Thyroid gland (tissue), 4 donors: ENCODE measurements around the gene TLR7. TPM values are rescaled to one million over a fixed set of nuclear protein-coding genes. Genes with fewer than 3 reads are reported as not detected.

Experiments used
- DNase-seq, 2 donors: peaks; one replicate each; pipeline ENCODE4 v3.0.0-alpha.2; 2019
- H3K27ac ChIP-seq, 3 donors: fragments of 200-600 bp; sonication (generic); 1 replicate in 2 of 3; 2 replicates in 1 of 3; pipeline ENCODE4 v1.5.1; 2016 to 2019; ENCODE audit warnings: mild to moderate bottlenecking in 1 of 3, moderate library complexity in 1 of 3
- H3K27me3 ChIP-seq: fragments of 200-600 bp; sonication (generic); one replicate; pipeline ENCODE4 v1.5.1; 2019
- H3K36me3 ChIP-seq, 2 donors: fragments of 200-600 bp; sonication (generic); one replicate each; pipeline ENCODE4 v1.5.1; 2016 to 2019
- H3K4me1 ChIP-seq, 2 donors: fragments of 200-600 bp; sonication (generic); one replicate each; pipeline ENCODE4 v1.5.1; 2017 to 2019
- H3K4me3 ChIP-seq, 3 donors: fragments of 200-600 bp; sonication (generic); replicated peaks in 1 of 3; 1 replicate in 2 of 3; 2 replicates in 1 of 3; pipeline ENCODE4 v1.5.1; 2016; ENCODE audit warnings: mild to moderate bottlenecking in 1 of 3
- H3K9me3 ChIP-seq: fragments of 200-600 bp; sonication (generic); one replicate; pipeline ENCODE4 v1.5.1; 2017
- POLR2A ChIP-seq, 2 donors: fragments of 450-650 bp; IDR thresholded peaks; one replicate each; pipeline ENCODE4 v1.6.1; 2017; ENCODE audit warnings: antibody characterized with exemption in 2 of 2, mild to moderate bottlenecking in 2 of 2, moderate library complexity in 1 of 2
- WGBS, 2 donors: methylation state at CpG; one replicate each; pipeline ENCODE4 v1.1.5; 2017; 5-methylcytosine and 5-hydroxymethylcytosine counted together
- intact Hi-C: fragments of 100-400 bp; cut with DNase I; formaldehyde crosslinking; loops from one replicate; pipeline ENCODE4 v1.15.1; 2023
- total RNA-seq, 4 donors: library from RNA; depleted of rRNA; stranded (reverse); fragments of >200 nt; gene quantifications; one replicate each; pipeline ENCODE4 v1.2.3, GENCODE V29; 2016
- TF ChIP-seq, protein P1 (sequence below), 6 experiments: fragments of 200-600 bp in 3 of 6; fragments of 450-650 bp in 3 of 6; sonication (generic) in 3 of 6; IDR thresholded peaks; one replicate each; pipeline ENCODE4 v1.5.1; 2016 to 2019; ENCODE audit warnings: antibody characterized with exemption in 6 of 6, mild to moderate bottlenecking in 2 of 6, inconsistent platforms in 1 of 6, moderate library complexity in 1 of 6

The TLR7 gene
- total RNA-seq, 4 donors from 2014 or later: 0.54 to 0.67 (median 0.60) TPM

- H3K9me3 ChIP-seq: no peaks in the 10 kb centered on the region
- intact Hi-C loops: no loop called here
These were observed 10.5 kb downstream of the TLR7 start for GRCh38 chrX:12877386-12877785.

DNA sequence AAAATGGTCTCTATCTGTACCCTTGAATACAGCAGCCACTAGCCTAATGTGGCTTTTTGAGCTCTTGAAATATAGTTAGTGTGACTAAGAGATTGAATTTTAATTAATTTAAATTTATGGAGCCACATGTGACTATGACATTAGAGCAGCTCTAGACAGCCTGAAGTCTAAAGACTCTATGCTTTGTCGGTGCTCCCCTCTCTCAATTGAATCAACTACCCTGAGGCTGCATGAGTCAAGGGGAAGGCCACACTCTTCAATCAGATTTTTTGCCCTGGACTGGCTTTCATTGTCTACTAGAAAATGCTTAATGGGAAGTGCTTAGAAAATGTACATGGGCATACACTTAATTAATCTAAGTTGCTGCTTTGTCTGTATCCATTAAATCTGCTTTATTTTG lies 11.7 kb downstream of the TLR7 start:
- DNase-seq: no peak
- Histone ChIP-seq H3K9me3 (no peaks in the 10 kb centered on the region), H3K4me1 (no peaks in the 10 kb centered on the region), H3K36me3 (no peaks in the 10 kb centered on the region), H3K27me3 (no peaks in the 10 kb centered on the region), H3K27ac (no peak overlapping the region), H3K4me3 (no peak overlapping the region)
- WGBS, 2 donors: 86 to 88% methylated on average over 1 of the region's 1 CpG
- intact Hi-C loops: no loop called here
- TF ChIP-seq POLR2A (IDR thresholded peaks at IDR 0.05): no peak
- TF ChIP-seq, protein P1, sequence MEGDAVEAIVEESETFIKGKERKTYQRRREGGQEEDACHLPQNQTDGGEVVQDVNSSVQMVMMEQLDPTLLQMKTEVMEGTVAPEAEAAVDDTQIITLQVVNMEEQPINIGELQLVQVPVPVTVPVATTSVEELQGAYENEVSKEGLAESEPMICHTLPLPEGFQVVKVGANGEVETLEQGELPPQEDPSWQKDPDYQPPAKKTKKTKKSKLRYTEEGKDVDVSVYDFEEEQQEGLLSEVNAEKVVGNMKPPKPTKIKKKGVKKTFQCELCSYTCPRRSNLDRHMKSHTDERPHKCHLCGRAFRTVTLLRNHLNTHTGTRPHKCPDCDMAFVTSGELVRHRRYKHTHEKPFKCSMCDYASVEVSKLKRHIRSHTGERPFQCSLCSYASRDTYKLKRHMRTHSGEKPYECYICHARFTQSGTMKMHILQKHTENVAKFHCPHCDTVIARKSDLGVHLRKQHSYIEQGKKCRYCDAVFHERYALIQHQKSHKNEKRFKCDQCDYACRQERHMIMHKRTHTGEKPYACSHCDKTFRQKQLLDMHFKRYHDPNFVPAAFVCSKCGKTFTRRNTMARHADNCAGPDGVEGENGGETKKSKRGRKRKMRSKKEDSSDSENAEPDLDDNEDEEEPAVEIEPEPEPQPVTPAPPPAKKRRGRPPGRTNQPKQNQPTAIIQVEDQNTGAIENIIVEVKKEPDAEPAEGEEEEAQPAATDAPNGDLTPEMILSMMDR (IDR thresholded peaks at IDR 0.05): no peak

More at GRCh38 chrX:12877386-12877785, 10.5 kb downstream of the TLR7 start:
- H3K4me1 ChIP-seq: no peaks in the 10 kb centered on the region
- no peak overlapping the region for H3K4me3 ChIP-seq
- H3K36me3 ChIP-seq: no peaks in the 10 kb centered on the region
- no peaks in the 10 kb centered on the region for H3K27me3 ChIP-seq
- 15 to 35% methylated on average over 6 to 8 of the region's 8 CpGs for WGBS, 2 donors
- no peak overlapping the region for H3K27ac ChIP-seq
- no peak for TF ChIP-seq POLR2A (IDR thresholded peaks at IDR 0.05)
- TF ChIP-seq, protein P1 (IDR thresholded peaks at IDR 0.05): no peak
- no peak for DNase-seq

DNA sequence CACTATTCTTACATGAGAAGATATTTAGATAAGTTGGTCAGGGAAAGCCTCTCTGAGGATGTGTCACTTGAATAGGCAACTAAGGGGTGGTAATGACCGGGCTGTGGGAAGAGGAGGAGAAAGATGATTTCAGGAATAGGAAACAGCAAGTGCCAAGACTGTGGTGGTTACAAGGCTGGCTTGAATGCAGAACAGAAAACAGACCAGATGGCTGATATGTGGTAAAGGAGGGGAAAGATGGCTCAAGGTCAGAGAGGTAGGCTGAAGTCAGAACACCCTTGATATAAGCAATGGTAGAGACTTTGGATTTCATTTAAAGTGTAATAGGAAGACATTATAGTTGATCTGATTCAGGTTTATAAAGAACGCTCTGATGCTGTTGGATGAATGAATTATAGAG lies 15.0 kb downstream of the TLR7 start:
- H3K36me3 ChIP-seq: no peaks in the 10 kb centered on the region
- no peak overlapping the region for H3K27ac ChIP-seq
- DNase-seq: no peak
- 84 to 88% methylated on average over 2 of the region's 2 CpGs for WGBS, 2 donors
- H3K4me1 ChIP-seq: no peaks in the 10 kb centered on the region
- H3K4me3 ChIP-seq: no peak overlapping the region
- intact Hi-C loops: no loop called here
- no peaks in the 10 kb centered on the region for H3K27me3 ChIP-seq
- H3K9me3 ChIP-seq: no peaks in the 10 kb centered on the region
- TF ChIP-seq, protein P1 (IDR thresholded peaks at IDR 0.05): no peak
- TF ChIP-seq POLR2A (IDR thresholded peaks at IDR 0.05): no peak

DNA sequence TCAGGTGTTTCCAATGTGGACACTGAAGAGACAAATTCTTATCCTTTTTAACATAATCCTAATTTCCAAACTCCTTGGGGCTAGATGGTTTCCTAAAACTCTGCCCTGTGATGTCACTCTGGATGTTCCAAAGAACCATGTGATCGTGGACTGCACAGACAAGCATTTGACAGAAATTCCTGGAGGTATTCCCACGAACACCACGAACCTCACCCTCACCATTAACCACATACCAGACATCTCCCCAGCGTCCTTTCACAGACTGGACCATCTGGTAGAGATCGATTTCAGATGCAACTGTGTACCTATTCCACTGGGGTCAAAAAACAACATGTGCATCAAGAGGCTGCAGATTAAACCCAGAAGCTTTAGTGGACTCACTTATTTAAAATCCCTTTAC lies 18.6 kb downstream of the TLR7 start:
- no peaks in the 10 kb centered on the region for H3K36me3 ChIP-seq
- H3K4me1 ChIP-seq: no peaks in the 10 kb centered on the region
- no peak overlapping the region for H3K27ac ChIP-seq
- TF ChIP-seq, protein P1 (IDR thresholded peaks at IDR 0.05): no peak
- TF ChIP-seq POLR2A (IDR thresholded peaks at IDR 0.05): no peak
- no peak overlapping the region for H3K4me3 ChIP-seq
- no peaks in the 10 kb centered on the region for H3K27me3 ChIP-seq
- 44 to 73% methylated on average over 3 to 5 of the region's 5 CpGs for WGBS, 2 donors
- no peak for DNase-seq
- intact Hi-C loops: no loop called here
- no peaks in the 10 kb centered on the region for H3K9me3 ChIP-seq

DNA sequence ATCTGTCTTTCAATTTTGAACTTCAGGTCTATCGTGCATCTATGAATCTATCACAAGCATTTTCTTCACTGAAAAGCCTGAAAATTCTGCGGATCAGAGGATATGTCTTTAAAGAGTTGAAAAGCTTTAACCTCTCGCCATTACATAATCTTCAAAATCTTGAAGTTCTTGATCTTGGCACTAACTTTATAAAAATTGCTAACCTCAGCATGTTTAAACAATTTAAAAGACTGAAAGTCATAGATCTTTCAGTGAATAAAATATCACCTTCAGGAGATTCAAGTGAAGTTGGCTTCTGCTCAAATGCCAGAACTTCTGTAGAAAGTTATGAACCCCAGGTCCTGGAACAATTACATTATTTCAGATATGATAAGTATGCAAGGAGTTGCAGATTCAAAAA lies 19.7 kb downstream of the TLR7 start:
- intact Hi-C loops: no loop called here
- H3K4me3 ChIP-seq: no peak overlapping the region
- H3K36me3 ChIP-seq: no peaks in the 10 kb centered on the region
- H3K9me3 ChIP-seq: no peaks in the 10 kb centered on the region
- no peak overlapping the region for H3K27ac ChIP-seq
- no peaks in the 10 kb centered on the region for H3K4me1 ChIP-seq
- TF ChIP-seq POLR2A (IDR thresholded peaks at IDR 0.05): no peak
- TF ChIP-seq, protein P1 (IDR thresholded peaks at IDR 0.05): no peak
- H3K27me3 ChIP-seq: no peaks in the 10 kb centered on the region
- no peak for DNase-seq
- 80 to 94% methylated on average over 3 of the region's 3 CpGs for WGBS, 2 donors
